ENCODE results near the gene TRPM4. TPM values are rescaled to one million over a fixed set of nuclear protein-coding genes. Genes with fewer than 3 reads are reported as not detected.

Gene TRPM4
- polyA plus RNA-seq, 1 donor (not counting 4 experiments of a cell fraction or from before 2014, with no cell fraction given) = 16.1 TPM

GRCh38 chr19:49194408-49194807 is 36.8 kb downstream of the TRPM4 start:
- Histone ChIP-seq H3K36me3 (ENCODE audit: control insufficient read depth in 2 of 2, extremely low read depth in 1 of 2, insufficient read depth in 2 of 2, low read length in 2 of 2) (peaks cover 20 to 23% of the 10 kb centered on the region in 2 experiments), H3K9me3 (ENCODE audit: control insufficient read depth, low read depth, low read length) (no peaks in the 10 kb centered on the region), H3K79me2 (ENCODE audit: control insufficient read depth, insufficient read depth, low read length) (no peaks in the 10 kb centered on the region), H3K4me1 (ENCODE audit: control insufficient read depth, extremely low read depth, insufficient read depth, low read length) (peaks cover 6% of the 10 kb centered on the region), H3K27ac (ENCODE audit: control insufficient read depth, insufficient read depth, low read length) (no peak overlapping the region), H3K9ac (ENCODE audit: control insufficient read depth, extremely low read depth, insufficient read depth, low read length) (no peak overlapping the region), H3K4me2 (ENCODE audit: control insufficient read depth, extremely low read depth, insufficient read depth, low read depth, low read length) (no peak overlapping the region), H2AFZ (ENCODE audit: control insufficient read depth, low read length) (no peak overlapping the region), H4K20me1 (ENCODE audit: control insufficient read depth, extremely low read depth, insufficient read depth, low read length) (no peaks in the 10 kb centered on the region), H3K27me3 (ENCODE audit: control insufficient read depth, extremely low read depth, insufficient read depth, low read length) (no peaks in the 10 kb centered on the region), H3K9me1 (ENCODE audit: control insufficient read depth, extremely low read depth, insufficient read depth, low read length) (no peaks in the 10 kb centered on the region), H3K4me3 (ENCODE audit: control insufficient read depth in 2 of 3, extremely low read depth in 1 of 3, insufficient read depth in 2 of 3, low read depth in 1 of 3, low read length in 3 of 3) (no peak overlapping the region)
- TF ChIP-seq EZH2 (IDR thresholded peaks at IDR 0.05; ENCODE audit: low read length) = no peak
- no peak for TF ChIP-seq CTCF (optimal IDR thresholded peaks at IDR 0.05 in 1 of 3, IDR thresholded peaks at IDR 0.05 in 1 of 3, conservative IDR thresholded peaks at IDR 0.05 in 1 of 3; ENCODE audit: extremely low read depth in 1 of 3, insufficient read depth in 2 of 3, low read length in 3 of 3)
- FAIRE-seq (no peak), DNase-seq (ENCODE audit: low read depth, low spot score) (no peak)
- dilution Hi-C loops (cut with MboI; ENCODE audit: extremely low pct_ligation_motif_present, low sequenced_read_pairs) = no loop called here

- Histone ChIP-seq H3K9ac (ENCODE audit: control insufficient read depth, extremely low read depth, insufficient read depth, low read length) (no peak overlapping the region), H3K4me2 (ENCODE audit: control insufficient read depth, extremely low read depth, insufficient read depth, low read depth, low read length) (no peak overlapping the region), H3K27ac (ENCODE audit: control insufficient read depth, insufficient read depth, low read length) (no peak overlapping the region), H3K79me2 (ENCODE audit: control insufficient read depth, insufficient read depth, low read length) (no peaks in the 10 kb centered on the region), H3K9me3 (ENCODE audit: control insufficient read depth, low read depth, low read length) (no peaks in the 10 kb centered on the region), H3K9me1 (ENCODE audit: control insufficient read depth, extremely low read depth, insufficient read depth, low read length) (no peaks in the 10 kb centered on the region), H3K4me3 (ENCODE audit: control insufficient read depth in 2 of 3, extremely low read depth in 1 of 3, insufficient read depth in 2 of 3, low read depth in 1 of 3, low read length in 3 of 3) (no peak overlapping the region), H3K27me3 (ENCODE audit: control insufficient read depth, extremely low read depth, insufficient read depth, low read length) (no peaks in the 10 kb centered on the region), H3K4me1 (ENCODE audit: control insufficient read depth, extremely low read depth, insufficient read depth, low read length) (peaks cover 6% of the 10 kb centered on the region), H4K20me1 (ENCODE audit: control insufficient read depth, extremely low read depth, insufficient read depth, low read length) (no peaks in the 10 kb centered on the region), H2AFZ (ENCODE audit: control insufficient read depth, low read length) (no peak overlapping the region), H3K36me3 (ENCODE audit: control insufficient read depth in 2 of 2, extremely low read depth in 1 of 2, insufficient read depth in 2 of 2, low read length in 2 of 2) (peaks cover 16 to 22% of the 10 kb centered on the region in 2 experiments)
- dilution Hi-C loops (cut with MboI; ENCODE audit: extremely low pct_ligation_motif_present, low sequenced_read_pairs) = no loop called here
- DNase-seq (ENCODE audit: low read depth, low spot score) = no peak
- no peak for FAIRE-seq
- TF ChIP-seq EZH2 (IDR thresholded peaks at IDR 0.05; ENCODE audit: low read length) (no peak), CTCF (optimal IDR thresholded peaks at IDR 0.05 in 1 of 3, IDR thresholded peaks at IDR 0.05 in 1 of 3, conservative IDR thresholded peaks at IDR 0.05 in 1 of 3; ENCODE audit: extremely low read depth in 1 of 3, insufficient read depth in 2 of 3, low read length in 3 of 3) (no peak)
Observed at GRCh38 chr19:49196527-49197240, 39.1 kb downstream of the TRPM4 start.
